GM12878 (cell line): Measurements from ENCODE around the gene SMPD3. TPM values are rescaled to one million over a fixed set of nuclear protein-coding genes. Genes with fewer than 3 reads are reported as not detected.

ENCODE experiments used
- ATAC-seq: fragments of 200-7000 bp; cut with Tn5 transposase; 3 replicates; pipeline ENCODE4 v1.9.1; 2020; ENCODE audit warnings: mild to moderate bottlenecking, moderate library complexity
- BruUV-seq: library from RNA; stranded (reverse); fragments of 400-500 nt; replicated peaks from 2 replicates; lab custom pipeline; 2021; lab: Mats Ljungman, UMichigan
- CTCF ChIA-PET: fragments of 300-600 bp; sonication (Branson Sonifier 250); formaldehyde crosslinking; extraction: SDS; loops from one replicate; lab custom pipeline; 2021; ENCODE audit warnings: inconsistent platforms; lab: Yijun Ruan, JAX
- POLR2A ChIA-PET: fragments of 350-600 bp; formaldehyde crosslinking; extraction: SDS; loops from one replicate; lab custom pipeline; 2021; ENCODE audit warnings: inconsistent platforms; lab: Charles Lee
- RAD21 ChIA-PET: fragments of 300-600 bp; sonication (Branson Sonifier 250); formaldehyde crosslinking; loops from one replicate; lab custom pipeline; 2023; ENCODE audit warnings: antibody characterized with exemption; ENCODE audit not compliant: unreplicated experiment; lab: Charles Lee
- SMC1A ChIA-PET: fragments of 300-600 bp; sonication (Branson Sonifier 250); formaldehyde crosslinking; loops from one replicate; lab custom pipeline; 2023; ENCODE audit not compliant: unreplicated experiment, uncharacterized antibody; lab: Charles Lee
- DNase-seq: peaks from one replicate; pipeline ENCODE4 v3.0.0-alpha.2; 2011; ENCODE audit warnings: low read depth, low spot score
- FAIRE-seq: peaks from 3 replicates; lab custom pipeline; 2011; peaks lifted over from hg19 to GRCh38; lab: Jason Lieb, UNC
- H2AFZ ChIP-seq: 2 replicates; pipeline ENCODE4 v1.6.0; 2011; ENCODE audit warnings: low read depth, low read length, control low read depth; ENCODE audit not compliant: control insufficient read depth
- H3K27ac ChIP-seq: 2 replicates; pipeline ENCODE4 v1.5.1; 2011; ENCODE audit warnings: control low read depth; ENCODE audit not compliant: control insufficient read depth, insufficient read depth
- H3K27me3 ChIP-seq, 2 experiments: replicated peaks in 1 of 2; 2 replicates each; pipeline versions ENCODE4 v1.6.0 to v1.6.1; 2011; ENCODE audit warnings: low read length in 1 of 2; ENCODE audit not compliant: control insufficient read depth in 2 of 2, insufficient read depth in 2 of 2
- H3K36me3 ChIP-seq, 2 experiments: 2 replicates each; pipeline ENCODE4 v1.5.1; 2011; ENCODE audit warnings: low read length in 1 of 2; ENCODE audit not compliant: control insufficient read depth in 2 of 2, insufficient read depth in 2 of 2
- H3K4me1 ChIP-seq: 2 replicates; pipeline ENCODE4 v1.6.1; 2011; ENCODE audit warnings: mild to moderate bottlenecking, low read length, moderate library complexity, mixed read lengths; ENCODE audit not compliant: control insufficient read depth, insufficient read depth
- H3K4me2 ChIP-seq: 2 replicates; pipeline ENCODE4 v1.6.0; 2011; ENCODE audit warnings: control low read depth; ENCODE audit not compliant: control insufficient read depth, insufficient read depth
- H3K4me3 ChIP-seq: fragments of 200-600 bp; sonication (generic); 2 replicates; pipeline ENCODE4 v1.5.1; 2016
- H3K79me2 ChIP-seq: 2 replicates; pipeline ENCODE4 v1.6.0; 2011; ENCODE audit warnings: low read length; ENCODE audit not compliant: control insufficient read depth, insufficient read depth
- H3K9ac ChIP-seq: 2 replicates; pipeline ENCODE4 v1.8.0; 2011; ENCODE audit warnings: low read length, control low read depth, mixed read lengths; ENCODE audit not compliant: control insufficient read depth, insufficient read depth
- H3K9me3 ChIP-seq: replicated peaks from 3 replicates; pipeline ENCODE4 v1.5.1; 2011; ENCODE audit warnings: mild to moderate bottlenecking, low read length; ENCODE audit not compliant: control insufficient read depth, insufficient read depth
- H4K20me1 ChIP-seq: 2 replicates; pipeline ENCODE4 v1.6.0; 2011; ENCODE audit not compliant: control insufficient read depth, insufficient read depth
- CBX3 ChIP-seq: fragments of 200-600 bp; sonication (generic); IDR thresholded peaks from 2 replicates; pipeline ENCODE4 v1.6.1; 2016; ENCODE audit warnings: low read depth, borderline replicate concordance
- CHD1 ChIP-seq: IDR thresholded peaks from 2 replicates; pipeline ENCODE4 v1.6.1; 2012; ENCODE audit warnings: low read depth, low read length, improper control_type of control experiment
- EGR1 ChIP-seq, 2 experiments: IDR thresholded peaks; 1 replicate in 1 of 2; 2 replicates in 1 of 2; pipeline ENCODE4 v1.6.1; 2011 to 2012; ENCODE audit warnings: low read depth in 2 of 2, low read length in 2 of 2, borderline replicate concordance in 1 of 2, mild to moderate bottlenecking in 1 of 2, moderate library complexity in 1 of 2
- ETV6 ChIP-seq, 2 experiments: fragments of 450-650 bp in 1 of 2; IDR thresholded peaks in 1 of 2; conservative IDR thresholded peaks in 1 of 2; 2 replicates each; pipeline ENCODE4 v1.6.1; 2014; ENCODE audit warnings: antibody characterized with exemption in 1 of 2, borderline replicate concordance in 1 of 2, low read depth in 1 of 2, mild to moderate bottlenecking in 1 of 2, moderate library complexity in 1 of 2
- GATAD2B ChIP-seq: fragments of 450-650 bp; conservative IDR thresholded peaks from 2 replicates; pipeline ENCODE4 v1.6.1; 2017; ENCODE audit warnings: low read depth, mild to moderate bottlenecking, moderate library complexity
- JUNB ChIP-seq: IDR thresholded peaks from 2 replicates; pipeline ENCODE4 v1.6.1; 2016; ENCODE audit warnings: antibody characterized with exemption, mild to moderate bottlenecking
- MXI1 ChIP-seq: fragments of 150-350 bp; IDR thresholded peaks from 2 replicates; pipeline ENCODE4 v1.6.1; 2011; ENCODE audit warnings: low read depth, mild to moderate bottlenecking, inconsistent platforms, low read length, improper control_type of control experiment
- POLR2A ChIP-seq: IDR thresholded peaks from 2 replicates; pipeline ENCODE4 v1.6.1; 2011; ENCODE audit warnings: low read depth, mild to moderate bottlenecking, low read length
- RAD21 ChIP-seq: IDR thresholded peaks from 2 replicates; pipeline ENCODE4 v1.6.1; 2011; ENCODE audit warnings: mild to moderate bottlenecking, low read depth, low read length, moderate library complexity; ENCODE audit not compliant: insufficient read depth
- SRF ChIP-seq, 2 experiments: IDR thresholded peaks; 2 replicates each; pipeline ENCODE4 v1.6.1; 2011; ENCODE audit warnings: low read depth in 2 of 2, low read length in 2 of 2, mild to moderate bottlenecking in 1 of 2, moderate library complexity in 1 of 2
- TCF7 ChIP-seq: IDR thresholded peaks from 2 replicates; pipeline ENCODE4 v1.6.1; 2014; ENCODE audit warnings: antibody characterized with exemption, borderline replicate concordance
- ZNF622 ChIP-seq: fragments of 450-650 bp; IDR thresholded peaks from 2 replicates; pipeline ENCODE4 v1.6.1; 2017; ENCODE audit warnings: mild to moderate bottlenecking, inconsistent platforms
- WGBS: methylation state at CpG from one replicate; pipeline ENCODE4 v1.1.6; 2016; ENCODE audit warnings: low lambda C conversion rate; ENCODE audit not compliant: insufficient replicate concordance, insufficient coverage; ENCODE audit errors: missing lambda C conversion rate; 5-methylcytosine and 5-hydroxymethylcytosine counted together
- in situ Hi-C: fragments of 300-500 bp; cut with MboI; formaldehyde crosslinking; loops from 9 replicates; pipeline ENCODE4 v1.14.3; 2018; ENCODE audit warnings: mixed read lengths
- intact Hi-C: fragments of 100-400 bp; cut with micrococcal nuclease; formaldehyde crosslinking; loops from one replicate; pipeline ENCODE4 v1.14.2; 2022; ENCODE audit not compliant: unreplicated experiment
- polyA plus RNA-seq, 11 experiments: library from polyadenylated mRNA; depleted of rRNA in 4 of 11; unstranded in 6 of 11; stranded (reverse) in 5 of 11; fragments of >200 nt; fragmentation: Nextera tagmentation in 4 of 11; fragmentation: Illumina TruSeq in 1 of 11; extraction: Ambion mirVana in 4 of 11; extraction: Trizol in 1 of 11; gene quantifications; 1 replicate in 1 of 11; 2 replicates in 10 of 11; pipeline versions ENCODE4 v1.2.1 to v1.2.3, GENCODE V29; 2011 to 2016; ENCODE audit warnings: inconsistent platforms in 2 of 11, missing spikeins in 2 of 11, low read depth in 1 of 11
- total RNA-seq, 4 experiments: library from RNA; depleted of rRNA in 3 of 4; stranded (reverse); fragments of >200 nt in 3 of 4; fragmentation: Illumina TruSeq in 1 of 4; extraction: Trizol in 1 of 4; gene quantifications; 2 replicates each; pipeline versions ENCODE4 v1.2.1 to v1.2.3, GENCODE V29; 2013 to 2021
- TF ChIP-seq, protein P1 (sequence below), 3 experiments: IDR thresholded peaks in 2 of 3; conservative IDR thresholded peaks in 1 of 3; 2 replicates each; pipeline ENCODE4 v1.5.1; 2011; ENCODE audit warnings: low read depth in 3 of 3, low read length in 3 of 3, mild to moderate bottlenecking in 3 of 3, control low read depth in 2 of 3, moderate library complexity in 2 of 3, inconsistent platforms in 1 of 3, mixed read lengths in 1 of 3; ENCODE audit not compliant: control insufficient read depth in 2 of 3, insufficient read depth in 1 of 3; ENCODE audit errors: extremely low read depth in 1 of 3
- TF ChIP-seq, protein P2 (sequence below): fragments of 450-650 bp; IDR thresholded peaks from 2 replicates; pipeline ENCODE4 v1.6.1; 2016; ENCODE audit warnings: mild to moderate bottlenecking, moderate library complexity, borderline replicate concordance
- TF ChIP-seq, protein P3 (sequence below): fragments of 450-650 bp; IDR thresholded peaks from 2 replicates; pipeline ENCODE4 v1.6.1; 2018; ENCODE audit warnings: borderline replicate concordance, mild to moderate bottlenecking; ENCODE audit not compliant: partially characterized antibody

Gene SMPD3
- total and polyA plus RNA-seq, 10 of the 15 experiments (the other 5 are each of a cell fraction or from before 2014, with no cell fraction given), result 0.04 to 2.0 (median 1.2) TPM

DNA sequence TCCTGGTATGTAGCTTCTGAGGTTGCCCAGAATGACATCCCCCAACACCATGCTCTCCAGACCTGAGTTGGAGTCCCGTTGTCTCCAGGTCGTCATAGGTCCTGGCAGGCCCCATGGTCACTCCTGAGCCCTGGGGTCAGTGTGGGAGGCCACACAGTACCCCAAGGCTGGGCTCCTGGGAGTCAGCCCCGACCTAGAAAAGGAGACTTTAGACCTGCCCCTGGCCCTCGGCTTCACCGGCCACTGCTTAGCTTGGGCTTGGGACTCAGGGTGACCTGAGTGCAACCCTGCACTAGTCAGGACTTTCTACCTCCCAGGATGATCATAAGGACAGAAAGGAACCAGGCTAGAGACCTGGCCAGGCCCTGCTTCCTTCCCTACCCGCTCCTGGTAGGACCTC lies 71.7 kb downstream of the SMPD3 start:
- Histone ChIP-seq H3K4me2 (no peak overlapping the region), H3K9ac (no peak overlapping the region), H4K20me1 (no peaks in the 10 kb centered on the region), H3K27ac (no peak overlapping the region), H3K4me3 (no peak overlapping the region), H3K27me3 (no peaks in the 10 kb centered on the region; a peak in 2 of 4 replicates), H3K79me2 (no peaks in the 10 kb centered on the region), H3K36me3 (no peaks in the 10 kb centered on the region), H2AFZ (no peak overlapping the region), H3K4me1 (no peaks in the 10 kb centered on the region), H3K9me3 (no peaks in the 10 kb centered on the region)
- in situ Hi-C loops (no loop called here), intact Hi-C loops (no loop called here)
- BruUV-seq, result no TSS peak
- CTCF ChIA-PET, result interaction anchor here (0.8 to 1.2 kb wide), 3 partner anchors 10 to 311 kb away, joined by 3 to 4 read pairs (median 3); no protein-coding TSS in a partner anchor
- FAIRE-seq, result no peak
- SMC1A ChIA-PET, result interaction anchor here (0.6 kb wide), 1 partner anchor 63 kb away, joined by 3 read pairs; no protein-coding TSS in a partner anchor
- ATAC-seq, result no peak
- RAD21 ChIA-PET, result no interaction called here
- TF ChIP-seq CHD1 (no peak), ETV6 (conservative IDR thresholded peaks at IDR 0.05 in 1 of 2, IDR thresholded peaks at IDR 0.05 in 1 of 2; ENCODE audit: borderline replicate concordance in 1 of 2, low read depth in 1 of 2) (no peak), POLR2A (no peak), GATAD2B (no peak), EGR1 (IDR thresholded peaks at IDR 0.05; ENCODE audit: borderline replicate concordance in 1 of 2, low read depth in 2 of 2, low read length in 2 of 2) (no peak), RAD21 (no peak), SRF (IDR thresholded peaks at IDR 0.05; ENCODE audit: low read depth in 2 of 2, low read length in 2 of 2) (no peak), CBX3 (no peak), ZNF622 (no peak), JUNB (no peak), MXI1 (no peak), TCF7 (no peak)
- TF ChIP-seq, protein P1, sequence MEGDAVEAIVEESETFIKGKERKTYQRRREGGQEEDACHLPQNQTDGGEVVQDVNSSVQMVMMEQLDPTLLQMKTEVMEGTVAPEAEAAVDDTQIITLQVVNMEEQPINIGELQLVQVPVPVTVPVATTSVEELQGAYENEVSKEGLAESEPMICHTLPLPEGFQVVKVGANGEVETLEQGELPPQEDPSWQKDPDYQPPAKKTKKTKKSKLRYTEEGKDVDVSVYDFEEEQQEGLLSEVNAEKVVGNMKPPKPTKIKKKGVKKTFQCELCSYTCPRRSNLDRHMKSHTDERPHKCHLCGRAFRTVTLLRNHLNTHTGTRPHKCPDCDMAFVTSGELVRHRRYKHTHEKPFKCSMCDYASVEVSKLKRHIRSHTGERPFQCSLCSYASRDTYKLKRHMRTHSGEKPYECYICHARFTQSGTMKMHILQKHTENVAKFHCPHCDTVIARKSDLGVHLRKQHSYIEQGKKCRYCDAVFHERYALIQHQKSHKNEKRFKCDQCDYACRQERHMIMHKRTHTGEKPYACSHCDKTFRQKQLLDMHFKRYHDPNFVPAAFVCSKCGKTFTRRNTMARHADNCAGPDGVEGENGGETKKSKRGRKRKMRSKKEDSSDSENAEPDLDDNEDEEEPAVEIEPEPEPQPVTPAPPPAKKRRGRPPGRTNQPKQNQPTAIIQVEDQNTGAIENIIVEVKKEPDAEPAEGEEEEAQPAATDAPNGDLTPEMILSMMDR (IDR thresholded peaks at IDR 0.05 in 2 of 3, conservative IDR thresholded peaks at IDR 0.05 in 1 of 3; ENCODE audit: control insufficient read depth in 2 of 3, extremely low read depth in 1 of 3, insufficient read depth in 1 of 3, low read depth in 3 of 3, low read length in 3 of 3), result no peak
- TF ChIP-seq, protein P2, sequence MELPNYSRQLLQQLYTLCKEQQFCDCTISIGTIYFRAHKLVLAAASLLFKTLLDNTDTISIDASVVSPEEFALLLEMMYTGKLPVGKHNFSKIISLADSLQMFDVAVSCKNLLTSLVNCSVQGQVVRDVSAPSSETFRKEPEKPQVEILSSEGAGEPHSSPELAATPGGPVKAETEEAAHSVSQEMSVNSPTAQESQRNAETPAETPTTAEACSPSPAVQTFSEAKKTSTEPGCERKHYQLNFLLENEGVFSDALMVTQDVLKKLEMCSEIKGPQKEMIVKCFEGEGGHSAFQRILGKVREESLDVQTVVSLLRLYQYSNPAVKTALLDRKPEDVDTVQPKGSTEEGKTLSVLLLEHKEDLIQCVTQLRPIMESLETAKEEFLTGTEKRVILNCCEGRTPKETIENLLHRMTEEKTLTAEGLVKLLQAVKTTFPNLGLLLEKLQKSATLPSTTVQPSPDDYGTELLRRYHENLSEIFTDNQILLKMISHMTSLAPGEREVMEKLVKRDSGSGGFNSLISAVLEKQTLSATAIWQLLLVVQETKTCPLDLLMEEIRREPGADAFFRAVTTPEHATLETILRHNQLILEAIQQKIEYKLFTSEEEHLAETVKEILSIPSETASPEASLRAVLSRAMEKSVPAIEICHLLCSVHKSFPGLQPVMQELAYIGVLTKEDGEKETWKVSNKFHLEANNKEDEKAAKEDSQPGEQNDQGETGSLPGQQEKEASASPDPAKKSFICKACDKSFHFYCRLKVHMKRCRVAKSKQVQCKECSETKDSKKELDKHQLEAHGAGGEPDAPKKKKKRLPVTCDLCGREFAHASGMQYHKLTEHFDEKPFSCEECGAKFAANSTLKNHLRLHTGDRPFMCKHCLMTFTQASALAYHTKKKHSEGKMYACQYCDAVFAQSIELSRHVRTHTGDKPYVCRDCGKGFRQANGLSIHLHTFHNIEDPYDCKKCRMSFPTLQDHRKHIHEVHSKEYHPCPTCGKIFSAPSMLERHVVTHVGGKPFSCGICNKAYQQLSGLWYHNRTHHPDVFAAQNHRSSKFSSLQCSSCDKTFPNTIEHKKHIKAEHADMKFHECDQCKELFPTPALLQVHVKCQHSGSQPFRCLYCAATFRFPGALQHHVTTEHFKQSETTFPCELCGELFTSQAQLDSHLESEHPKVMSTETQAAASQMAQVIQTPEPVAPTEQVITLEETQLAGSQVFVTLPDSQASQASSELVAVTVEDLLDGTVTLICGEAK, result no peak
- TF ChIP-seq, protein P3, sequence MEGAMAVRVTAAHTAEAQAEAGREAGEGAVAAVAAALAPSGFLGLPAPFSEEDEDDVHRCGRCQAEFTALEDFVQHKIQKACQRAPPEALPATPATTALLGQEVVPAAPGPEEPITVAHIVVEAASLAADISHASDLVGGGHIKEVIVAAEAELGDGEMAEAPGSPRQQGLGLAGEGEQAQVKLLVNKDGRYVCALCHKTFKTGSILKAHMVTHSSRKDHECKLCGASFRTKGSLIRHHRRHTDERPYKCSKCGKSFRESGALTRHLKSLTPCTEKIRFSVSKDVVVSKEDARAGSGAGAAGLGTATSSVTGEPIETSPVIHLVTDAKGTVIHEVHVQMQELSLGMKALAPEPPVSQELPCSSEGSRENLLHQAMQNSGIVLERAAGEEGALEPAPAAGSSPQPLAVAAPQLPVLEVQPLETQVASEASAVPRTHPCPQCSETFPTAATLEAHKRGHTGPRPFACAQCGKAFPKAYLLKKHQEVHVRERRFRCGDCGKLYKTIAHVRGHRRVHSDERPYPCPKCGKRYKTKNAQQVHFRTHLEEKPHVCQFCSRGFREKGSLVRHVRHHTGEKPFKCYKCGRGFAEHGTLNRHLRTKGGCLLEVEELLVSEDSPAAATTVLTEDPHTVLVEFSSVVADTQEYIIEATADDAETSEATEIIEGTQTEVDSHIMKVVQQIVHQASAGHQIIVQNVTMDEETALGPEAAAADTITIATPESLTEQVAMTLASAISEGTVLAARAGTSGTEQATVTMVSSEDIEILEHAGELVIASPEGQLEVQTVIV, result no peak
- no peak for DNase-seq
- WGBS, result 32% methylated on average over 6 of the region's 6 CpGs
- POLR2A ChIA-PET, result no interaction called here
